ENCODE results near the gene WBP1L.

Gene WBP1L

DNA sequence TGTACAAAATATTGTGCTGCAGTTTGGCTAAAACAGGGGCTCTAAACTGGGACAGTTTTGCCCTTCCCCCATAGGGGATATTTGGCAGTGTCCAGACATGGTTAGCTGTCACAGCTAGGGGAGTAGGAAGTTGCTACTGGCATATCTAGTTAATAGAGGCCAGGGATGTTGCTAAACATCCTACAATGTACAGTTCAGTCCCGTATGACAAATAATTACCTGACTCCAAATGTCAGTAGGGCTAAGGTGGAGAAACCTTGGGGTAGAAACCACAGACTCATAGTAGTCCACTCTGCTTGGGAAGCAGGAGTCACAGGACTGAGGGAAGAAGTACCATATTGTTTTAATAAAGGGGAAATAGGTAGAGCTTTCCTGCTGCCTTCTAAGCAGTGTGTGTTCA lies 39.8 kb downstream of the WBP1L start:
- TF ChIP-seq CTCF (IDR thresholded peaks at IDR 0.05; ENCODE audit: low read depth, low read length, missing control alignments): no peak
- DNase-seq (ENCODE audit: low read depth): no peak
- H3K4me3 ChIP-seq (ENCODE audit: low read depth, low read length): no peak overlapping the region

DNA sequence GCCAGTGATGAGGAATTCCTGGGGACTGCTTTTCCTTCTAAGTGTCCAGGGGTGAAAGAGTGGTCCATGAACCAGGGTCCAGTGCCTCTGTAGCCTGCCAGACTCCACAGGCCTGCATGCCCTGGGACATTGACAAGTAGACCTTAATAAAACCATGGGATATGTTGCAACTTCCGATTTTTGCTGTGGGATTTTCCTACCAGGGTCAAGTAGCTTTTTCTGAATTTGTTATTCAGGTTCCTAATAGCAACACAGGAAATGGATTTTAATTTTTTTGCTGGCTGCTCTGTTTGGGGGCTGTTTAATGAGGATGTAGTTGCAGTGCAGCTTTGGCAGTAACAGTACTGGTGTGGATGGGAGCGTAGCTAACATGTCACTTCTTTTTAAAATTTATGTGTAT lies 42.1 kb downstream of the WBP1L start:
- H3K4me3 ChIP-seq (ENCODE audit: low read depth, low read length): no peak overlapping the region
- TF ChIP-seq CTCF (IDR thresholded peaks at IDR 0.05; ENCODE audit: low read depth, low read length, missing control alignments): no peak
- DNase-seq (ENCODE audit: low read depth): no peak

DNA sequence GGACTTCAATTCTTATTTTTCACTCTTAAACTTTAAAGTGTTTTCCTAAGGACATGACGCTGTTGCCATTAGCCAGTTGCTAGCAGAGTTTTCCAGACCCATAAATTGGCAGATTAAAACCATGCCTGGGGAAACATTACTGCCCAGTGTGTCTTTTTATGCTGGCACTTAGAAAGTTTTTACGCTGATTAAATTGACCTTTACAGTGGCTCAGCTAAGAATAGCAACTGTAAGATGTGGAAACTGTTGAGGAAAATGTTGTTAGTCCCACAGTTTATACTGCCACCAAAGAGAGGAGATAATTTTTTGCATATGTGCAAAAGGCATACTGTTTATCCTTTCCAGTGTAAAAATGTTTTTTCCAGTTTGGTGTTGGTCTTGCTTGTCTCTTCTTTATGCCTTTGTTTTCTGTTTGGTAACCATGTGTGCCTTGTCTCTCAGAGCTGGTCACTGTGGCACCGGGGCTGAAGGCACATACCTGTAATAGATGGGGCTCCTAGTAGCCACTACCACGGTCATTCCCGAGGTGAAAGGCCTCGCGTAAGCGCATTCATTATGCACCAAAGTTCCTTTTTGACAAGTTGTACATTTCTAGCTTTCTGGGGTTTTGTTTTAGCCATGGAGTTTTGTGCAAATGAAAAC lies 48.1 kb downstream of the WBP1L start:
- TF ChIP-seq CTCF (IDR thresholded peaks at IDR 0.05; ENCODE audit: low read depth, low read length, missing control alignments): no peak
- no peak for DNase-seq (ENCODE audit: low read depth)
- no peak overlapping the region for H3K4me3 ChIP-seq (ENCODE audit: low read depth, low read length)

GRCh38 chr10:102795453-102796406 lies 52.0 kb downstream of the WBP1L start:
- no peak for TF ChIP-seq CTCF (IDR thresholded peaks at IDR 0.05; ENCODE audit: low read depth, low read length, missing control alignments)
- no peak for DNase-seq (ENCODE audit: low read depth)
- no peak overlapping the region for H3K4me3 ChIP-seq (ENCODE audit: low read depth, low read length)

- DNase-seq (ENCODE audit: low read depth): no peak
- no peak overlapping the region for H3K4me3 ChIP-seq (ENCODE audit: low read depth, low read length)
- TF ChIP-seq CTCF (IDR thresholded peaks at IDR 0.05; ENCODE audit: low read depth, low read length, missing control alignments): no peak
Observed at GRCh38 chr10:102796407-102797176, 52.8 kb downstream of the WBP1L start.

- no peak for TF ChIP-seq CTCF (IDR thresholded peaks at IDR 0.05; ENCODE audit: low read depth, low read length, missing control alignments)
- no peak for DNase-seq (ENCODE audit: low read depth)
- H3K4me3 ChIP-seq (ENCODE audit: low read depth, low read length): no peak overlapping the region
Observed at GRCh38 chr10:102799691-102800471, 56.1 kb downstream of the WBP1L start.

Data from GM12864 (cell line).